ENCODE data around the gene ANO4.

DNA sequence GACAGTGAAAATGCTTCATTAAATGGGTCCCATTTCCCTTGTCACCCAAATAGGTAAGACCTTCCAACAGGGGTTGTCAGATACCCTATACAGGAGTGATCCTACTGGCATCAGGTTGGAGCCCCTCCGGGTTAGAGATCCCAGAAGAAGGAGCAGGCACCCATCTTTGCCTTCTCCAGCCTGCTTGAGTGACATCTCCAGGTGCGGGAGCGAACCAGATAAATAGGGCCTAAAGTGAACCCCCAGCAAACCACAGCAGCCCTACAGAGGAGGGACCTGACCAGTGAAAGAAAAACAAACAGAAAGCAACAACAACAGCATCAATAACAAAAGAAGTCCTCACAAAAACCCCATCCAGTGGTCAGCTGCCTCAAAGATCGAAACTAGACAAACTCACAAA lies 233.2 kb downstream of the ANO4 start:
- no peak for TF ChIP-seq CTCF (IDR thresholded peaks at IDR 0.05; ENCODE audit: insufficient read depth, low read length, poor library complexity, severe bottlenecking)
- TF ChIP-seq EZH2phosphoT487 (conservative IDR thresholded peaks at IDR 0.05; ENCODE audit: low read length), result no peak

Measured in SU-DHL-6 (cell line).